ENCODE data around the gene CEMIP.

The CEMIP gene

DNA sequence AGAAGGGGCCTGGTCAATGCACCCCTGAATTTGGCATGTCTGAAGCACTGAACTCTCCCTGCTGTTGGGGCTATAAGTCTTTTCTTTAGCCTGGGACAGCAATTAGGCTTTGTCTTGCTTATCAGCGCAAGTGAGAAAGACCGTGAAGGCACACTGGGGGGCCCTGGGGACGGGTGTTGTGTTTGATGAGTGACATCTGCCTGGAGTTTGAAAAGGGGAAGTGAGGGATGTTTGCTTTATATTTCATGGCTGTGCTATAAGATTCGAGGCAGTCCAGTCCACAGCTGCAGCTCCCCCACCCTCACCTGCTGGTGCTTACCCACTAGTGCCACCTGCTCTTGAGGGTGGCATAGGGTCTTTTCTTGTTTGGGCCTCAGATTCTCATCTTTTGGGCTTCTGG lies 44.8 kb downstream of the CEMIP start:
- no peaks in the 10 kb centered on the region for H3F3A ChIP-seq (ENCODE audit: insufficient read depth, low read length)
- H3K27ac ChIP-seq (ENCODE audit: low read length) = no peak overlapping the region
- DNase-seq = no peak
- no peak for TF ChIP-seq EZH2 (optimal IDR thresholded peaks at IDR 0.05; ENCODE audit: low read depth, low read length)
- TF ChIP-seq, protein P1, sequence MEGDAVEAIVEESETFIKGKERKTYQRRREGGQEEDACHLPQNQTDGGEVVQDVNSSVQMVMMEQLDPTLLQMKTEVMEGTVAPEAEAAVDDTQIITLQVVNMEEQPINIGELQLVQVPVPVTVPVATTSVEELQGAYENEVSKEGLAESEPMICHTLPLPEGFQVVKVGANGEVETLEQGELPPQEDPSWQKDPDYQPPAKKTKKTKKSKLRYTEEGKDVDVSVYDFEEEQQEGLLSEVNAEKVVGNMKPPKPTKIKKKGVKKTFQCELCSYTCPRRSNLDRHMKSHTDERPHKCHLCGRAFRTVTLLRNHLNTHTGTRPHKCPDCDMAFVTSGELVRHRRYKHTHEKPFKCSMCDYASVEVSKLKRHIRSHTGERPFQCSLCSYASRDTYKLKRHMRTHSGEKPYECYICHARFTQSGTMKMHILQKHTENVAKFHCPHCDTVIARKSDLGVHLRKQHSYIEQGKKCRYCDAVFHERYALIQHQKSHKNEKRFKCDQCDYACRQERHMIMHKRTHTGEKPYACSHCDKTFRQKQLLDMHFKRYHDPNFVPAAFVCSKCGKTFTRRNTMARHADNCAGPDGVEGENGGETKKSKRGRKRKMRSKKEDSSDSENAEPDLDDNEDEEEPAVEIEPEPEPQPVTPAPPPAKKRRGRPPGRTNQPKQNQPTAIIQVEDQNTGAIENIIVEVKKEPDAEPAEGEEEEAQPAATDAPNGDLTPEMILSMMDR (IDR thresholded peaks at IDR 0.05; ENCODE audit: low read length) = no peak
- no peak for TF ChIP-seq EZH2phosphoT487 (IDR thresholded peaks at IDR 0.05; ENCODE audit: low read length)
- no peak overlapping the region for H3K4me3 ChIP-seq (ENCODE audit: low read length)
- no peaks in the 10 kb centered on the region for H4K20me1 ChIP-seq (ENCODE audit: insufficient read depth, low read length)
- no peak overlapping the region for H3K9ac ChIP-seq (ENCODE audit: low read length)
- H2AFZ ChIP-seq (ENCODE audit: low read length) = no peak overlapping the region
- H3K27me3 ChIP-seq (replicated peaks; ENCODE audit: insufficient read depth, low read length) = no peaks in the 10 kb centered on the region
- no peaks in the 10 kb centered on the region for H3K4me1 ChIP-seq (ENCODE audit: low read length)
- H3K79me2 ChIP-seq (ENCODE audit: low read length) = no peaks in the 10 kb centered on the region
- H3K9me2 ChIP-seq (replicated peaks; ENCODE audit: insufficient read depth, low read length) = no peaks in the 10 kb centered on the region
- no peak overlapping the region for H3K4me2 ChIP-seq (ENCODE audit: low read depth, low read length)
- H3K9me3 ChIP-seq (replicated peaks; ENCODE audit: insufficient read depth, low read length) = no peaks in the 10 kb centered on the region
- H3K36me3 ChIP-seq (replicated peaks; ENCODE audit: insufficient read depth, low read length) = no peaks in the 10 kb centered on the region

DNA sequence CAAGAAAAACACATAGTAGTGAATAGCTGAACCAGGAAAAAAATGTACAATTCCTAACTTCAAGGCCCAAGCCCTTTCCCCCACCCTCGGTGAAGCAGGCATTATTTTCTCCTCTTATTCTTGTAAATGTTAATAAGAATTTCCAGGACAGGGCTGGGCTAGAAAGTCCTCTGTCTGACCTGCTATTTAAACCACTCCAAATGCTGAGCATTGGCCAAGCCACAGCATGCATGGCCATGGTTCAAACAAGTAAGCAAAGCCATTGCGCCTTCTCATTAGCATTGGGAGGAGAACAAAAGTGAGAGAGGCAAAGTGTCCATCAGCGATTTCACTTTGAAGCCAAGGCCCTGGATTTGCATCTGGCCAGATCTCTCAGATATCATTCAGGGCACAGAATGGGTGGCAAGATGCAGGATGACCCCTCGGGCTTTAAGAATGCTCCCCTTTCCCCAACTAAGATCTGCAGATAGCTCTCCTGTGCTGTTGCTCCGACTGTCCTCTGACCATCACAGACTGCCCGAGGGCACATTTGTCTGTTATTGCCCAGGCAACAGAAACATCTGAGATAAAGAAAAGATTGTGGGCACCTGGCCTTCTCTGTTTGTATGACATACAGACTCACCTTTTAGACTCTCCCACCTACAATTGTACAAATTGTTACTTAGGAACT lies 46.3 kb downstream of the CEMIP start:
- no peaks in the 10 kb centered on the region for H3K36me3 ChIP-seq (replicated peaks; ENCODE audit: insufficient read depth, low read length)
- no peak overlapping the region for H3K9ac ChIP-seq (ENCODE audit: low read length)
- TF ChIP-seq EZH2 (optimal IDR thresholded peaks at IDR 0.05; ENCODE audit: low read depth, low read length) (no peak), EZH2phosphoT487 (IDR thresholded peaks at IDR 0.05; ENCODE audit: low read length) (no peak)
- TF ChIP-seq, protein P1 (IDR thresholded peaks at IDR 0.05; ENCODE audit: low read length) = no peak
- no peaks in the 10 kb centered on the region for H3F3A ChIP-seq (ENCODE audit: insufficient read depth, low read length)
- H3K4me1 ChIP-seq (ENCODE audit: low read length) = no peaks in the 10 kb centered on the region
- no peaks in the 10 kb centered on the region for H3K9me3 ChIP-seq (replicated peaks; ENCODE audit: insufficient read depth, low read length)
- H3K9me2 ChIP-seq (replicated peaks; ENCODE audit: insufficient read depth, low read length) = no peaks in the 10 kb centered on the region
- no peak overlapping the region for H3K4me2 ChIP-seq (ENCODE audit: low read depth, low read length)
- no peaks in the 10 kb centered on the region for H3K27me3 ChIP-seq (replicated peaks; ENCODE audit: insufficient read depth, low read length)
- no peak overlapping the region for H3K4me3 ChIP-seq (ENCODE audit: low read length)
- no peak overlapping the region for H2AFZ ChIP-seq (ENCODE audit: low read length)
- H4K20me1 ChIP-seq (ENCODE audit: insufficient read depth, low read length) = no peaks in the 10 kb centered on the region
- H3K27ac ChIP-seq (ENCODE audit: low read length) = no peak overlapping the region
- DNase-seq = no peak
- H3K79me2 ChIP-seq (ENCODE audit: low read length) = no peaks in the 10 kb centered on the region

DNA sequence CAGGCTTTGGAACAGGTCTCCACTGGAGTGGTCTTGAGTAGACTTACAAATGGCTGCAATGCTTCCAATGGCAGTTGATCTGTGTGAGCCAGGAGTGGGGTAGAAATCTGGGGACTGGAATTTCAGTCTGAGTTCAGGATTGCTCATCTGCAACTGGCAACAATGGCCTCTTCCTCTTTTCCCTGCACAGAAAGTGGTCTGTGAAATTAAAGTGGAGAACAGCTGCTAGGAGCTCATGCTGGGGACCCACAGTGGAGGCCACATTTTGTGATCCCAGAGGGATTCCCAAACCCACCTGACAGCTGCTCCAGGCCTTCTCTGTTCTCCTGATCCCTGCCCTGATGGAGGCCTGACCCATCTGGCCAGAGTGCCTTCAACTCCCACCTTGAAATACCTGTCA lies 49.6 kb downstream of the CEMIP start:
- H3K9ac ChIP-seq (ENCODE audit: low read length) = no peak overlapping the region
- H3K27me3 ChIP-seq (replicated peaks; ENCODE audit: insufficient read depth, low read length) = no peaks in the 10 kb centered on the region
- no peak overlapping the region for H3K4me2 ChIP-seq (ENCODE audit: low read depth, low read length)
- no peaks in the 10 kb centered on the region for H4K20me1 ChIP-seq (ENCODE audit: insufficient read depth, low read length)
- H3K27ac ChIP-seq (ENCODE audit: low read length) = no peak overlapping the region
- H3K9me3 ChIP-seq (replicated peaks; ENCODE audit: insufficient read depth, low read length) = no peaks in the 10 kb centered on the region
- no peaks in the 10 kb centered on the region for H3K36me3 ChIP-seq (replicated peaks; ENCODE audit: insufficient read depth, low read length)
- no peaks in the 10 kb centered on the region for H3K4me1 ChIP-seq (ENCODE audit: low read length)
- H3F3A ChIP-seq (ENCODE audit: insufficient read depth, low read length) = no peaks in the 10 kb centered on the region
- no peaks in the 10 kb centered on the region for H3K79me2 ChIP-seq (ENCODE audit: low read length)
- no peak overlapping the region for H3K4me3 ChIP-seq (ENCODE audit: low read length)
- H3K9me2 ChIP-seq (replicated peaks; ENCODE audit: insufficient read depth, low read length) = no peaks in the 10 kb centered on the region
- DNase-seq = no peak
- H2AFZ ChIP-seq (ENCODE audit: low read length) = no peak overlapping the region
- TF ChIP-seq EZH2 (optimal IDR thresholded peaks at IDR 0.05; ENCODE audit: low read depth, low read length) (no peak), EZH2phosphoT487 (IDR thresholded peaks at IDR 0.05; ENCODE audit: low read length) (no peak)
- TF ChIP-seq, protein P1 (IDR thresholded peaks at IDR 0.05; ENCODE audit: low read length) = no peak

All from MM.1S (cell line).